Right renal pelvis (tissue), 4 donors: ENCODE data around the gene KDM4B. TPM values are rescaled to one million over a fixed set of nuclear protein-coding genes. Genes with fewer than 3 reads are reported as not detected.

Experiments used
- DNase-seq, 4 donors: peaks; one replicate each; pipeline ENCODE4 v3.0.0-alpha.2; 2013; ENCODE audit warnings: low read depth in 4 of 4, low spot score in 3 of 4, missing footprints in 1 of 4
- polyA plus RNA-seq, 4 donors: library from polyadenylated mRNA; unstranded; fragments of 120-200 nt; gene quantifications; one replicate each; pipeline ENCODE4 v1.2.1, GENCODE V29; 2013; ENCODE audit not compliant: insufficient read length in 4 of 4

The KDM4B gene
- polyA plus RNA-seq, 4 donors: 19.8 to 29.5 (median 20.5) TPM

DNA sequence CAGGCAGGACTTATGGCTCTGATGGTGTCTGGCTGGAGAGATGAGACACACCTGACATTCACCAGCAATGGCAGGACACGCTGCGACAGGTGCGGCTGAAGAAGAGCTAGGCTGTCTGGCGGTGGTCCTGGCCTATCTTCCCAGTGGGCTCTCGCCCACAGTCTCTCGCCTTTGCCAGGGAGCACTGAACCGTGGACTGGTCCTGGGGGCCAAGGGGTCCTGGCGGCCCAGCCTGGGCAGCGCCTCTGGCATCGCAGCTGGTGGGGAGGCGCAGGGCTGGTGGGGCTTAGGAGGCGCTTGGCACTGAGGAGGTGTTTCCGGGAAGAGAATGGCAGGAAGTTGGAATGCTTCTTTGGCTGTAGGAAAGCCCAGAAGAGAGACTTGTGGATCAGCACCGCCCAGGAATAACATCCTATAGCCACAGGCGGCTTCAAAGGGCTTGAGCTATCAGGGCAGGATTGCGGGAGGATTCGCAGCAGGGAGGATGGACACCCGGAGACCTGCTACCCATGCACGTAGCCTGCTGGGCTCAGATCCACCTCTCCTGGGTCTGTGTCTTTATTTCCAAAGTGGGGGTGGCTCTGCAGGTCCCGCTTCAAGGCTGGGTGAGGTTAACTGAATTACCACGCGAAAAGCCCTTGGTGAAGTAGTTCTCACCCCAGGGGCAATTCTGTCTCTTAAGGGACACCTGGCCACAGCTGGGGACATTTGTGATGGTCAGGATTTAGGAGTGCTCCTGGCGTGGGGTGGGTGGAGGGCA lies 14.6 kb downstream of the KDM4B start:
- DNase-seq: no peak

DNA sequence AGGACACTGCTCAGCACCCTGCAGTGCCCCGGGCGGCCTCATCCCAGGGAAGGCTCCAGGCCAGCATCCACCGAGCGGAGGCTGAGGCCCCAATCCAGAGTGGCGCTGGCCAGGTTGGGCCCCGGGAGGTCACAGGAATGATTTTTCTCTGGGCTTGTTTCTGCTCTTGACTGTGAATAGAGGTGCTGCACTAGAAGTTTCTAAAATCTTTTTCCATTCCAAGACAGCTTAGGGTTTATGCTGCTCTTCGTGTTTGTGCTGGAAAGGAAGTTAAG lies 15.1 kb downstream of the KDM4B start:
- DNase-seq: no peak

DNA sequence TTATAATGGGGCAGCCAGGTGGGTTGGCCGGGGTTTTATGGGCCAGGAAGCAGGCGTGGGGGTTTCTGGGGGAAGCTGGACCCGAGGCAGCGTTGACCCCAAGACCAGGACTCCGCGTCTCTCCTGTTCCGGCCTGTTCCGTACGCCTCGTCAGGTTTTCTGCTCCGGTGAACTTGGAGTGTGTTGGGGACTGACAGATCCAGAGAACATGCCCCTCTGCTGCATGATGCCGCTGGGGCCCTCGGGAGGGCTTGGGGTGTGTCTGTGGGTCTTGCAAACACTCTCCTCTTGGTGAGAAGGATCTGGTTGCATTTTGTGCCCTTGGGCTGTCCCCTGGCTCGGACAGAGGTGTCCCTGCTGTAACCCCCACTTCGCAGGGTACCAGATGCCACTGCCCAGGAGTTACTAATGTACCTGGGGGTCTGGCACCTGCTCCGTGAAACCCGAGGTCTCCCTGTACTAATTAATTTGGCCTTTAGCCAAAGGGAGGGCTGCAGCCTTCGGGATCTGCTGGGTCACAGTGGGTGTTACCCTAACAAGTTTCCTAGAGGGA lies 15.6 kb downstream of the KDM4B start:
- no peak for DNase-seq

DNA sequence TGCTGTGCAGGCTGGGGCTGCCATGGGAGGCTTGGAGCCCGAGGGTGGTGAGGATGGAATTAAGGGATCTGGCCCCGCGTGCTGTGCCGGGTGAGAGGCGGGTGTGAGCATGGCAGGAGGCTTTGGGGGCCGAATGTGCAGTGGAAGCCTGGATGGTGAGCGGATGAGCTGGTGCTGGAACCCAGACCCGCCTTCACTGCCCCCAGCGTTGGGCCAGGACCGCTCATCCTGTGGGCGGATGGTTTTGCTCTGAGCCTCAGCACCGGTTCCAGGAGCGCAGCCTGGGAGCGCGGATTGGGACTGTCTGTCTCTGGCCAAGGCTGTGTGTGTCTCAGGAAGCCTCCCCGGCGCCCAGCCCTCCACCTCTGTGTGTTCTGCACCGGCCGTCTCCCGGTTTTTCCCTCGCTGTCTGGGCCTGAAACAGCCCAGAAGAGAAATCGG lies 16.7 kb downstream of the KDM4B start:
- no peak for DNase-seq

DNA sequence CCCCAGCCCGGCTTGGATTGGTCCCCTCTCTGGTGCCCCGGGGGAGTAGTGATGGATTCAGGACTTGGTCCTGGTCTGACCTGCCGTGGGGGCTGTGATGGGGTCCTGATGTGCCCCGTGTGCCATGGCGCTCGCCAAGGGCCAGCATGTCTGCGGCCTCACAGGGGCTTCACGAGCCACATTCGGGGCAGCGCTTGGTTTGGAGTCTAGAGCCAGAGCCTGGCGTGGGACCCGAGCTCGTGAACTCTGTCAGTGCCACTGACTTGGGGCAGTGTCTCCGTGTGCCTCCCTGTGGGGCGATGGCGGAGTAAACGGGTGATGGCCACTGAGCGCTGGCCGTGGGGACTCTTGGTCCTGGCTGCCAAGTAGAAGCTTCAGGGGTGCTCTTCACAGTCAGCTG lies 17.1 kb downstream of the KDM4B start:
- no peak for DNase-seq

DNA sequence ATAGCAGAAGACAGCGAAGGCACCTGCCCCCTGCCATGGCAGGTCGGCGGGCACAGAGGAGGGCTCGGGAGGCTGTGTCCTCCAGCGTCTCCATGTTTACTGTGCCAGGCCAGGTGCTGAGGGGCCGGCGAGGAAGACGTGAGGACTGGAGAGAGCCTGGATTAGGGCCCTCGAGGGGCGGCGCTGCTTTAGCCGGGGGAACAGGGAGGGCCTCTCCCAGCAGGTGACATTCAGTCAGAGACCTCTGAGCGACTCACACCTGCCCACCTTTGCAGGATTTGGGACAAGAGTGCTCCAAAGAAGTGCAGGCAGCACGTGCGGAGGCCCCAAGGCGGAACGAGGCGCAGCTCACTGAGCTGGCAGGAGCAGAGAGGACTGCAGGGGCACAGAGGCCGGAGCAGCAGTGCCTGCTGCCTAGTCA lies 17.6 kb downstream of the KDM4B start:
- no peak for DNase-seq

DNA sequence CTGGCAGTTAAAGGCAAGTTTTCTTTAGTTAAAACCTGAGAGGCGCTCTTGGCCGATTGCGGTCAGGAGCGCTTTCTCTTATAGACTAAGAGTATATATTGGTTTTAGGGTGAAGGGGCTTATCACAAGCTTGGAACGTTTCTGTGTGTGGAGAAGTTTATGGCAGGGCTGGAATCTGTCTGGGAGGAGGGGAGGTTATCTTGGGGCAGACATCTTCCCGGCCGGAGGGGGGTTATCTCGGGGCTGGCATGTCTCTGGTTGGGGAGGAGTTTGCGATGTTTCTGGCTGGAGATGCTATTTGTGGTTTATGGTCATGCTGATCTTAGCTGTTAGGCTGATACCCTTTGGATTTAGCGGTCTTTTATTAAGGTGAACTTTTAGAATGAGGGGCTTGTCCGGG lies 18.3 kb downstream of the KDM4B start:
- DNase-seq: no peak

DNA sequence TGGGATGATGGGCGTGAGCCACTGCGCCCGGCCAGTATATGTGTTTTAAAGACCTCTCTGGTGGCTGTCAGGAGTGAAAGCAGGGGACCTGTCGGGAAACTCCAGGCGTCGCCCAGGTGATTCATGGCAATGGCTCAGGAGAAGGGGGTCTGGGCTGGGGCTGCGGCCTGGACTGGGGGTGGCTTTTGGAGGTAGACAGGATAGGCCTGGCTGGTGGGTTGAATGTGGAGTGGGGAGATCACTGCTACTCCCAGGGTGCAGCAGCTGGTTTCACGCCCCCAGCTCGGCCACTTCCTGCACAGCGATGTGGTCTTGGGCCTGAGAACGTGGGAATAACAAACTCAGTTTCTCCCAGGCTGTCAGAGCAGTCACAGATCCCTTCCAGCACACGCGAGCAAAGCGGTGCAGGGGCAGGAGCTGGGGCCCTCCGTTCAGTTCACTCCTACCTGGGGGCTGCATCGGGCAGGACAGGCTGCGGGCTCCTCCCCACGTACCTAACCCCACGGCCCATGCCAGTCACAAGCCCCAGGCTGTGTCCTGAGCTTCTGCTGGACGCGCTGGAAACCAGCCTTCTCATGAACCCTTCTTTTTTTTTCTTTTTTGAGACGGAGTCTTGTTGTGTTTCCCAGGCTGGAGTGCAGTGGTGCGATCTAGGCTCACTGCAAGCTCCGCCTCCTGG lies 18.9 kb downstream of the KDM4B start:
- no peak for DNase-seq

DNA sequence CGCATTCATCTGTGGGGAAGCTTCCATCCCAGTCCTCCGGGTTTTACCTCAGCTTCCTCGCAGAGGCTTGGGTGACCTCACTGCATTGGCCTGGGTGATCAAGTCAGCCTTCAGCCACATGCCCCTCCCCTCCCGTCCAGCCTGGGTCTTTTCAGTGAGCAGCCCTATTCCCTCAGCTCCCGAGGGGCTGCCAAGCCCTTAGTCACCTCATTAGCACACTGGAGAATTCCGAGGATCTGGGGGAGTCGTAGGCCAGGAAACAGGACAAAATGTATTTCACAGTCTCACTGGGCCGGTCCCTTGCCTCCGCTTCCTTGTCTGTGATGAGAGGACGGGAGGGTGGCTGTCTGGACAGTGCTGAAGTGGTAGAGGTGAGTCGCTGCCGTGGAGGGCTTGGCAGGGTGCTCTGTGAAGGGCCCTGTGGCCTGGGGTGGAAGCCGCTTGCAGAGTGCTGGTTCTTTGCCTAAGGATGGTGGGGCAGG lies 19.9 kb downstream of the KDM4B start:
- DNase-seq: no peak

DNA sequence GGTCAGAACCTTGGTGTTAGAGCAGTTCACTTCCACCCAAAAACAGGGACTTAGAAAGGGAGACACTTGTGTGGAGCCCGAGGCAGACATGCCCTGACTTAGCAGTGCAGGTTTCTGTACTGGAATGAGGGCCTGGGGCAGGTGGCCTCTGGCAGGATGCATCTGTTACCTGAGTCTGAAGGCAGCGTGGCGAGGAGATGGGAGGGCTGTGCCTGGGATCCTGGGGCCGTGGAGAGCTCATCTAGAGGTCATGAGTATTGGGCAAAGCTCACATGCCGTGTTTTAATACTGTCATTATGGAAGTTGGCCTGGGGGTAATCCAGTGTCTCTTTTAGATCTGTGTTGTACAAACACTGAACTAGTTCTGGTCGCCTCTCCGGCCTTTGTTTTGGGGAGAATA lies 21.4 kb downstream of the KDM4B start:
- DNase-seq: no peak

DNA sequence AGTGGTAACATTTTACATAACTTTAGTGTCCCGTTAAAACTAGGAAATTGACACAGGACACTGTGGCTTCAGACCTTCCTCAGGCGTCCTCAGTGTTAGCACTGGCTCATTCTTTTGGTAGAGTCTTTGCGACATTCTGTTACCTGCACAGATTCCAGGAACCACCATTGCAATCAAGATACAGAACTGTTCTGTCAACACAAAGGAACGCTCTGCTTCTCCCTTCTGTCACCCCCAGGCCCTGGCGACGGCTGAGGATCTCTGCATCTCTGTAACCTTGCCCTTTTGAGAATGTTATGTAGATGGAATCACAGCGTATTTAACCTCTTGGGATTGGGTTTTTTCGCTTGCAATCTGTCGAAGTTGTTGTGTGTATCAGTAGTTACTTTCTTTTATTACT lies 22.6 kb downstream of the KDM4B start:
- DNase-seq: no peak

DNA sequence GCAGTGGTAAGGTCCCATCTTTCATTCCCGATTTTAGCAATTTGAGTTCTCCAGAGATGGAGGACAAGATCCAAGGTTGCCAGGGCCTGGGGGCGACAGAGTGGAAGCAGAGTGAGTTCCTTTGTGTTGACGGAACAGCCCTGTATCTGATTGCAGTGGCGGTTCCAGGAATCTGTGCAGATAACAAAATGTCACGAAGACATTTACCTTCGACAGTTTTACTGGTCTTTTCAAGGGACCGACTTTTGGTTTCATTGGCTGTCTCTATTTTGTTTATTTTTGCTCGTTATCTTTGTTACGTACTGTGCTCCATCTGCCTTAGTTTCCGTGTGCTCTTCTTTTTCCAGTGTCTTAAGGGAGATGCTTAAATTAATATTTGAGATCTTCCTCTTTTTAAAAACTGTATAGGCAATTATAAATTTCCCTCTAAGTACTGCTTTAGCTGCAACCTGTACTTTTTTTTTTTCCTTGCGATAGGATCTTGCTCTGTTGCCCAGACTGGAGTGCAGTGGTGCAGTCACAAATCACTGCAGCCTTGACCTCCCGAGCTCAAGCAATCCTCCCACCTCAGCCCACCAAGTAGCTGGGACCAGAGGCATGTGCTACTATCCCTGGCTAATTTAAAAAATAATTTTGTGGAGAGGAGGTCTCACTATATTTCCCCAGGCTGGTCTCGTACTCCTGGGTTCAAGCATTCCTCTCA lies 23.2 kb downstream of the KDM4B start:
- no peak for DNase-seq

DNA sequence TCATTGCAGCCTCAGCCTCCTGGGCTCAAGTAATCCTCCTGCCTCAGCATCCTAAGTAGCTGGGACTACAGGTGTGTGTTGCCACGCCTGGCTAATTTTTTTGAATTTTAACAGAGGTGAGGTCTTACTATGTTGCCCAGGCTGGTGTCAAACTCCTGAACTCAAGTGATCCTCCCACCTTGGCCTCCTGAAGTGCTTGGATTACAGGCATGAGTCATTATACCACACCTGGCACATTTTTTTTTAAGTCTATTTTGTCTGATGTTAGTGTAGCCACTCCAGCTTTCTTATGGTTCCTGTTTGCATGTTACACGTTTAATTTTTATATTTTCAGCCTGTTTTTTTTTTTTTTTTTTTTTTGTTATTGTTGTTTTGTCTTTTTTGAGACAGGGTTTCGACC lies 24.8 kb downstream of the KDM4B start:
- no peak for DNase-seq

DNA sequence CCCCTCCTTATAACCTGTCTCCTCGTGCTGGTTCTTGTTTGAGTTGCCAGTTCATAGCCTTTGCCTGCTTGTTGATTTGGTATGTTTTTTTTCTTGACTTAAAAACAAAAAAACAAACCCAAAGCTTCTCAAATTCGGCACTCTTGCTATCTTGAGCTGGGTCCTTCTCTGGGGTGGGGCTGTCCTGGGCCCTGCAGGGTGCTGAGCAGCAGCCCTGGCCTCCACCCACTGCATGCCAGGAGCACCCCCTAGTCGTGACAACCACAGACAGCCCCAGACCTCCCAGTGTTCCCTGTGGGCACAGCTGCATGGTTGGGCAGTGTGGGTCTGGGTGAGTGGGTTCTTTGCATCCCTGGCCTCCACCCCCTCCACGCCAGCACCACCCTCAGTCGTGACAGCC lies 27.8 kb downstream of the KDM4B start:
- DNase-seq: no peak

DNA sequence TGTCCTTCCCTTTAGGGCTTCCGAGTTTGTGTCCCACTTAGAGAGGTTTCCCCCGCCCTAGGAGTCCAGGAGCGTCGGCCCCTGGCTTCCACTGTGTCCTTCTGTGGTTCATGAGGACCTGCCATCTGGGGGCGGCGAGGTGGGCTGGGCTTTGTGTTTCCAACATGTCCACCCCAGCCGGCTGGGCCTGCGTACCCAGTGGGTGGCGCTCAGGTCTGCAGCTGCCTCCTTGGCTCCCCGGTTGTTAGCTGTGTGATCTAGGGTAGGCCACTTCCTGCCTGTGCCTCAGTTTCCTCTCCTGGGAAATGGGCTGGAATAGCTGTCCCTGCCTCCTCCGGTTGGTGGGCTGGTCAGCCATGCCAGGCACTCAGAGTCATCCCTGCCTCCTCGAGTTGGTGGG lies 28.4 kb downstream of the KDM4B start:
- no peak for DNase-seq

DNA sequence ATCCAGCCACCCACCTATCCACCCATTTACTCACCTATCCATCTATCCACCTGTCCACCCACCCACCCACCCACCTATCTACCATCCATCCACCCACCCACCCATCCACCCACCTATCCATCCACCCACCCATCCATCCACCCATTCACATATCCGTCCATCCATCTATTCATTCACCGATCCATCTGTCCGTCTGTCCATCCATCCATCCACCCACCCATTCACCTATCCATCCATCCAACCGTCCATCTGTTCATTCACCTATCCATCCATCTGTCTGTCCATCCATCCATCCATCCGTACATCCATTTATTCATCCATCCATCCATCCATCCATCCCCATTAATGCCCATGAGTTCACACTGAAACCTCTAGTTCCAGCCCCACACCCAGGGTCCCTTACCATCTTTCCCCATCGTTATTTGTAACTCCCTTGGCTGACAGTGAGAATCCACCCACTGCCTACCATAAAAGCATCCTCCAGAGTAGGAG lies 31.3 kb downstream of the KDM4B start:
- no peak for DNase-seq

DNA sequence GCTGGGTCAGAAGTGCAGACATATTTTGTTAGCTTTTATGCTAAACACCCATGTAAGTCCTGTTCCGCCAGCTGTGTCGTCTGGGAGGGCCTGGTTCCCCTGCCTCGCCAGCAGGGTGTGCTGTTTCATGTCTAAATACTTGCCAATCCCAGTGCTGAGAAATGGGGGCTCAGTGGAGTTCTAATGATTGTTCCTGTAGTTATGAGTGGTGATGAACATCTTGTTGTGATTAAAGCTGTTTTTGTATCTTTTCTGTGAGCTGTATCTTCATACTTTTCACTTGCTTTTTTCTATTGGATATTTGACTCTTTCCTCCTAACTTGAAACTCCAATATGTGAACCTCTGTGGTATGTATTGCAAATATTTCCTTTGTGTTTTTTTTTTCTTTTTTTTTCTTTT lies 32.7 kb downstream of the KDM4B start:
- no peak for DNase-seq

DNA sequence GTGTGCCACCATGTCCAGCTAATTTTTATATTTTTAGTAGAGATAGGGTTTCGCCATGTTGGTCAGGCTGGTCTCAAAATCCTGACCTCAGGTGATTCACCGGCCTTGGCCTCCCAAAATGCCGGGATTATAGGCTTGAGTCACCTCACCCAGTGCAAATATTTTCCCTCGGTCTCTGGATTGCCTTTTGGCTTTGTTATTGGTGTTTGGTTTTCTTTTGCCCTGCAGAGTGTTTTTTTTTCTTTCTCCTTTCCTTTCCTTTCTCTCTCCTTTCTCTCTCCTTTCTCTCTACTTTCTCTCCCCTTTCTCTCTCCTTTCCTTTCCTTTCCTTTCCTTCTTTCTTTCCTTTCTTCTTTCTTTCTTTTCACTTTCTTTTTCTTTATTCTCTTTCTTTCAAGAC lies 33.2 kb downstream of the KDM4B start:
- no peak for DNase-seq

DNA sequence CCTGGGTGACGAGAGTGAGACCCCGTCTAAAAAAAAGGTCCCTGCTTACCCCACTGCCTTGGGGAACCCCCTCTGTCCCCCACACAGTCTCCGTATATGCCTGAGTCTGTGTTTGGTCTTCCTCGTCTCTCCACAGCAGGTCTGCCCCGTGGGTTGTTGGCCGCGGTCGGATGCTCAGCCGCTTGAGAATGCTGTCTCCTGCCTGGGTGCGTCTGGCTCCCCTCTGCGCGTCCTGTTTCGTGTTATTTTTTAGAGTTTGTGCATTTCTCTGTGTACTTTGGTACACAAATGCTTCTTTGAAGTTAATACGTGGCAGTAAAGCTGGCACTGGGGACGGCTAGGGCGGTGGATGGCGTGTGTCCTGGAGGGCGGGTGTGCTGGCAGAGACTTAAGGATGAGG lies 34.9 kb downstream of the KDM4B start:
- no peak for DNase-seq

DNA sequence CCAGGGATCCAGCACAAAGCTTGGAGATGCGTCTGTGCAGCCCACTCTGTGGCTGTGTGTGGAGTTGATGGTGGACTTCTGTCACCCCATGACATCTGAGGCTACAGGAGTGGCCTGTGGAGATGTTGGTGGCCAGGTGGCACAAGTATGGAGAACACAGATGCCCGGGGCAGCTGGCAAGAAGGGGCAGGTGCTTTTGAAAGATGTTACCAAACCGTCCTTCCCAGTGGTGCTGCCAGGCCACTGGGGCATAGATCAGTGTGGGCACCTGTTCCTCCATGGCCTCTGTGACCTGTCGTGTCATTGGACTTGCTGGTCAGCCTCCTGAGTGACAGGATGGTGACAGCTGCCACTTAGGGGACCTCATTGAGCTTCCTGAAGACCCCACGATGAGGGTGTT lies 36.2 kb downstream of the KDM4B start:
- no peak for DNase-seq

DNA sequence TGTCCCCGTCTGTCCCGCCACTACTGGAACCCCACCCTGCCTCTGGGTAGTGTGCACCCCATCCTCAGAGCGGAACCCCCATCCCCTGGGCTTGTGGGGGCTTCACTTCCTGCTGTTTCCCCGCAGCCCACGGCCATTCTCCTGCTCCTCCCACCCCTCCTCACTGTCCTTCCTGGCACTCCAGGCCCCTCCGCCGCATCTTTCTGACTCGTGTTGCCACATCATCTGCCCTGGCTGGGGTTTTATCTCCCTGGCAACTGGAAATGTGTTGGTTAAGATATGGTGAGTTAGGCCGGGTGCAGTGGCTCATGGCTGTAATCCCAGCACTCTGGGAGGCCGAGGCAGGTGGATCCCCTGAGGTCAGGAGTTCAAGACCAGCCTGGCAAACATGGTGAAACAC lies 37.3 kb downstream of the KDM4B start:
- no peak for DNase-seq
